ENCODE results near the gene CEMIP.
"Not testable (repeated sequence)": the region's sequence is repeated elsewhere in the genome, so short reads cannot be mapped to it uniquely, and the experiment has no call there.

Gene CEMIP

GRCh38 chr15:80946576-80946975 lies 167.4 kb downstream of the CEMIP start:
- DNase-seq (ENCODE audit: low read depth in 1 of 2, low spot score in 1 of 2) = no peak

GRCh38 chr15:80948651-80949292 lies 169.6 kb downstream of the CEMIP start:
- DNase-seq (ENCODE audit: low read depth in 1 of 2, low spot score in 1 of 2) = no peak

GRCh38 chr15:80949756-80950155 lies 170.6 kb downstream of the CEMIP start:
- DNase-seq (ENCODE audit: low read depth in 1 of 2, low spot score in 1 of 2) = no peak

DNA sequence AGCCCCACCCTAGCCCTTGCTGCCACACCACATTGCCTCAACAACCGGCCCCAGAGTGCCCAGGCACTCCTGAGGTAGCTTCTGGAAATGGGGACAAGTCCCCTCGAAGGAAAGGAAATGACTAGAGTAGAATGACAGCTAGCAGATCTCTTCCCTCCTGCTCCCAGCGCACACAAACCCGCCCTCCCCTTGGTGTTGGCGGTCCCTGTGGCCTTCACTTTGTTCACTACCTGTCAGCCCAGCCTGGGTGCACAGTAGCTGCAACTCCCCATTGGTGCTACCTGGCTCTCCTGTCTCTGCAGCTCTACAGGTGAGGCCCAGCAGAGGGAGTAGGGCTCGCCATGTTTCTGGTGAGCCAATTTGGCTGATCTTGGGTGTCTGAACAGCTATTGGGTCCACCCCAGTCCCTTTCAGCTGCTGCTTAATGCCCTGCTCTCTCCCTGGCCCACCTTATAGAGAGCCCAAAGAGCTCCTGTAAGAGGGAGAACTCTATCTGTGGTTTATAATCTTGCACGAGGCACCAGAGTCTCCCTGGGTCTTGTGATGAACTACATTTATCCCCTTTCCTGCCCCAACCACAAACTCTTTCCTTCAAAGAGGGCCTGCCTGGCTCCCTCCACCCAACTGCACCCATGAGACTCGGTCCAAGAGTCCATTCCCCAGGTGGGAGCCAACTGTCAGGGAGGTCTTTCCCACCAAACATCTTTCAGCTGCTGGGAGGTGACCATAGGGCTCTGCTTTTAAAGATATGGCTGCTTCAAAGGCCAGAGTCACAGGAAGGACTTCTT lies 171.3 kb downstream of the CEMIP start:
- DNase-seq (ENCODE audit: low read depth in 1 of 2, low spot score in 1 of 2) = no peak

DNA sequence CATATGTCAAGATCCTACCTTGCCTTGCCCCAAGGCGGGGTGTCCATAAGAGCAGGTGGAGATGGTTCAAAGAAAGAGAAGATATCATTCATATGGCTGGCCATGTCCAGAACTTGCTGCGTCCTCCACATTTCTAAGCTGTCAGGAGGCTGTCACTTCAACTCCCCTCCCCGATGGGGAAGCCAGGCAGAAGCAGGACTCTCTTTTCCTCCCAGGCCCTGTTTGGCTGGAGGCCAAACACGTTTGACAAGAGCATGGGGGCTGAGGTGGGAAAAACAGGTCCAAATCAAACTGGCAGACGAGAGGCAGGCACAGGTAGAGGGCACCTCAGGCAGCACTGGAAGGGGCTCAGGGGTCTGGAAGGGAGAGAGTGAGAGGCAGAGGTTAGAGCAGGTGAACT lies 172.8 kb downstream of the CEMIP start:
- no peak for DNase-seq (ENCODE audit: low read depth in 1 of 2, low spot score in 1 of 2)

GRCh38 chr15:80953001-80953952 lies 174.1 kb downstream of the CEMIP start:
- DNase-seq (ENCODE audit: low read depth in 1 of 2, low spot score in 1 of 2) = no peak

DNA sequence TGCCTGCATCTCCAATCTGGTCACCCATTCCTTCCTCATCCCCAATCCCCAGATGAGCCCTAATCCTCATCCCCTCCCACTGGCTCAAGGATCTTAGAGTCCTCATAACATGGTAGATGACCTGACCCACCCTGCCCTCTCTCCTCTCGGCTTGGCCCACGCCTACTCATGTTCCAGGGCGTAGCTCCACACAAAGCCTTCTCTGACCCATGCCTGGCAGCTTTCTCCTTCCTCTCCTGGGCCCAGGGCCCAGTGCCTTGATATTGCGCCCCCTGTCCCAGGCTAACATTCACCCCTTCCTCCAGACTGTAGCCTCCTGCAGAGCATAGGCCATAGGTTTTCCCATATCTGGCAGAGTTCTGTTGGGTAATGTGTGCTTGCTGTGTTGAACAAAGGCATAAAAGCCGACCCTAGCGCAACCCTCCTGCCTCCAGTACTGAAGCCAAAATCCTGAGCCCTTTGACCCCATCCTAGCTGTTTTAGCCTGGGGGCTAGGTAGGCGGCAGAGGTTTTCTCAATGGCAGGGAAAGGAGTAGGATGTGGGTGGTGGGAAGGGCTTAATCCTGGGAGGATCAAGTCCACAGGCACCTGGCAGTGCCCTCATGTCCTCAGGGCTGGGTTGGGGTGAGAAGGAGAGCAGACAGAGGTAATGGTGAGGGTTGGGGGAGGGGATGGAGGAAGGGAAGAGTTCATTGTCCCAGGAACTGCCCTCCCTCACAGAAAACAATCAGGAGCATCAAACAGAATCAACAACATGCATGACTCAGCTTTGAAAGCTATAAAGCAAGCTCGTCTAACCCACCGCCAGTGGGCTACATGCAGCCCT lies 175.0 kb downstream of the CEMIP start:
- no peak for DNase-seq (ENCODE audit: low read depth in 1 of 2, low spot score in 1 of 2)

DNA sequence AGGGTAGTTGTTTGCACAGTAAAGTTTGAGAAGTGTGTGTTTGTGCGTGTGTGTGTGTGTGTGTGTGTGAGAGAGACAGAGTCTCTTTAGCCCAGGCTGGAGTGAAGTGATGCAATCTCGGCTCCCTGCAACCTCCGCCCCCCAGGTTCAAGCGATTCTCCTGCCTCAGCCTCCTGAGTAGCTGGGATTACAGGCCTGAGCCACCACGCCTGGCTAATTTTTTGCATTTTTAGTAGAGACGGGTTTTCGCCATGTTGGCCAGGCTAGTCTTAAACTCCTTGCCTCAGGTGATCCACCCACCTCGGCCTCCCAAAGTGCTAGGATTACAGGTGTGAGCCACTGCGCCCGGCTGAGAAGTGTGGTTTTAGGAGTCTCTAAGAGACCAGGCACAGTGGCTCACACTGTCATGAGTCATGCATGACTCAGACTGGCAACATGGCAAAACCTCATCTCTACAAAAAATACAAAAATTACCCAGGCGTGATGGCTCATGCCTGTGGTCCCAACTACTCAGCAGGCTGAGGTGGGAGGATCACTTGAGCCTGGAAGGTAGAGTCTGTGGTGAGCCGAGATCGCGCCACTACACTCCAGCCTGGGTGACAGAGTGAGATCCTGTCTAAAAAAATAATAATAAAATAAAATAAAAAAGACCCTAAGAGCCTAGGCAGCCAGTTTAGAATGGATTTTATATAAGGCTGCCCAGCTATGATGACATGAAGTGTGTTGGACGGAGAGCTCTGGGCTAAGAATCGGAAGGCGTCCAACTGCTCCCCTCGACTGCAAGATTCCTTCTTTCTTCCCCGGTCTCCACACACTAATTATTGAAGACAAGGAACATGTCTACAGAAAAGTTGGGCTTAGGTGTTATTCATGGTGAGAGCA lies 176.6 kb downstream of the CEMIP start:
- peak in 1 of 2 donors; percentile 24 for DNase-seq (ENCODE audit: low read depth in 1 of 2, low spot score in 1 of 2)

DNA sequence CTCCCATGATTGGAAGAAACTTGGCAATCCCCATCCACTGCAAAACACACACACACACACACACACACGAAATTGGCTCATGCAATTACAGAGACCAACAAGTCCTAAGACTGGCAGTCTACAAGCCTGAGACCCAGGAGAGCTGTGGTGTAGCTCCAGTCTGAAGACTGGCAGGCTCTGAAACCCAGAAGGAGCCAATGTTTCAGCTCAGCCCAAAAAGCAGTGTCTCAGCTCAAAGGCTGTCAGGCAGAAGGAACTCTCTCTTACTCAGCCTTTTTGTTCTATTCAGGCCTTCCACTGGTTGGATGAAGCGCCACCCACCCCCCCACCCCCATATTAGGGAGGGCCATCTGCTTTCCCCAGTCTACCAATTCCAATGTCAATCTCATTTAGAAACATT lies 178.4 kb downstream of the CEMIP start:
- no peak for DNase-seq (ENCODE audit: low read depth in 1 of 2, low spot score in 1 of 2)

DNA sequence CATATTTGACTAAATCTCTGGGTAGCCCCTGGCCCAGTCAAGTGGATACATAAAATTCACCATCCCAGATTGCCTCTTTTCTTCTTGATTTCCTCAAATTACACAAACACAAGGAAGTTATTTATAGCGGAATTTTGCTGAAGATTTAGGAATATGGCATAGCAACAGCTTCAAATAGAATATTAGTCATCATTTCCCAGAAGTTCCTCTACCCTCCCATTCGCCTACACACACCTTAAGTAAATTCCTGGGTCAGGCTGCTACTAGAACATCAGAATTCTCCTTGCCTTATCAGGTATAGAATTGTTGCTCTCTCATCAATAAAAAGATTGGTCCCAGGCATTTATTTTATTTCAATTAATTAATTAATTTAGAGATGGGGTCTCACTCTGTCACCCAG lies 178.8 kb downstream of the CEMIP start:
- no peak for DNase-seq (ENCODE audit: low read depth in 1 of 2, low spot score in 1 of 2)

GRCh38 chr15:80958818-80959495 lies 179.8 kb downstream of the CEMIP start:
- DNase-seq (ENCODE audit: low read depth in 1 of 2, low spot score in 1 of 2) = no peak

- not testable (repeated sequence) for DNase-seq (ENCODE audit: low read depth in 1 of 2, low spot score in 1 of 2)
These were observed 186.3 kb downstream of the CEMIP start for GRCh38 chr15:80965454-80965853.

- no peak for DNase-seq (ENCODE audit: low read depth in 1 of 2, low spot score in 1 of 2)
These were observed 187.4 kb downstream of the CEMIP start for GRCh38 chr15:80966431-80967197.

DNA sequence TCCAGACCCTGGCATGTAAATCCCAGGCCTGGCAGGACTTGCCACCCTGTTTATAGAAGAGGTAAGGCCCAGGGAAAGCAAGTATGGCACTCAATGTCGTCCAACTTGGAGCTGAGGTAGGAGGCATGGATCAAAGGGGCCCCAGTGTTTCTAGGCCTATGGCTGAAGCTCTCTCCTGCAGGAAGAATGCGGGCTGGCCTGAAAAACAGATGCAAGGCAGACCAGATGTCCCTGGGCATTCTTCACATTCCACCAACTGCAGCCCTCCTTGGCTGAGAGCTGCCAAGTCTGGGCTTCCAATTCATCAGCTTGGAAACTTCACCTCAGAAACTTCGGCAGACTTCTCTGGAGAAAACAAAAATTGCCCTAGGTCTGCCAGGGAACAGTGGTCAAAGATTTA lies 188.3 kb downstream of the CEMIP start:
- no peak for DNase-seq (ENCODE audit: low read depth in 1 of 2, low spot score in 1 of 2)

DNA sequence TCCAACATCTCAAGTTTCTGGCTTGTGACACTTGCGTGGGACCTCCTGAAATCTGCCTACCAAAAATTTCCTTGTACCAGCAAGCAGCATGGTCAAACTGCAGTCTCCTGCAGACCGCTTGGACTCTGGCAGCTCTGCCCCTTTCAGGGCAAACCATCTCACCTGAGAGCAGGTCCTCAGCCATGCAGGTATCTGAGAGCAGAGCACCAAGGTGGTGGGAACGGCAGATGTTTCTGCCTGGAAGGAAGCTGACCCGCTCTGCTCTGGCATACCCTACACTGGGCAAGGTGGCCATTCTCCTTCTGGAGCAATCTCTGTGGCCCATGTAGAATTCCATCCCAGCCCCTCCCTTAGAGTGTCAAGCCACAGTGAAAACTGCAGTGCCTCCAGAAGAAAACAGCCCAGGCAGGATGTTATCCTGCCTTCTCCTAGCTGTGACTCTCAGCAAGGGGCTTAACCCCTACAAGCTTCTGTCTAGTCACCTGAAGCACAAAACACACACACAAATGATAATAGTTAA lies 188.9 kb downstream of the CEMIP start:
- no peak for DNase-seq (ENCODE audit: low read depth in 1 of 2, low spot score in 1 of 2)

- DNase-seq (ENCODE audit: low read depth in 1 of 2, low spot score in 1 of 2) = no peak
These were observed 190.1 kb downstream of the CEMIP start for GRCh38 chr15:80969316-80969715.

GRCh38 chr15:80970018-80970657 lies 191.0 kb downstream of the CEMIP start:
- peak; percentile 13 to 34 for DNase-seq (ENCODE audit: low read depth in 1 of 2, low spot score in 1 of 2)

DNA sequence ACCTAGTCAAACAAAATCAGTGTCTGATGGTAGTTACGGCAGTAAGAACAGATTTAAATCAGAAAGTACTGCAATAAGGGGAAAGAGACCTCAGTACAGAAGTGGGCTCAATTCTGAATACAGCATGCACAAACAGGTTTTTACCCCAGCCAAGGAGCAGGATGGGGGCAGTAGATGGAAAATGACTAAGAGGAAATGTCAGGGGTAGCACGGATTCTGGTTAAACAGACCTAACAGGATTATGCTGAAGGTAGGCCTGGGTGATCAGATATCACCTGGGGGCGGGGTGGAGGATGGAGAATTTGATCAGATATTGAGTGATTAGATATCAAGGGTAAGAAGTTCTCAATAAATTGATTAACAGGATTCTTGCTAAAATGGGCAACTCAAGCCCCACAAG lies 191.5 kb downstream of the CEMIP start:
- no peak for DNase-seq (ENCODE audit: low read depth in 1 of 2, low spot score in 1 of 2)
